ENCODE data around the gene NUCKS1. TPM values are rescaled to one million over a fixed set of nuclear protein-coding genes. Genes with fewer than 3 reads are reported as not detected.

Gene NUCKS1
- total RNA-seq, 1 donor from 2014 or later, result 245 TPM

DNA sequence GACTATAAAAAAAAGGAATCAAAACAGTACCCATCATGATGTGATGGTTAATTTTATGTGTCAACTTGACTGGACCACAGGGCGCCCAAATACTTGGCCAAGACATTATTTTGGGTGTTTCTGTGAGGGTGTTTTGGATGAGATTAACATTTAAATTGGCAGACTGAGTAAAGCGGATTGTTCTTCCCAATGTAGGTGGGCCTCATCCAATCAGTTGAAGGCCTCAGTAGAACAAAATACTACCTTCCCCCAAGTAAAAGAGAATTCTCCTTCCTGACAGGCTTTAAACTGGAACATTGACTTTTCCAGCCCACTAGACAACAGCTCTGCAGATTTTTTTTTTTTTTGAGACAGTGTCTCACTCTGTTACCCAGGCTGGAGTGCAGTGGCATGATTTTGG, 14.6 kb upstream of the NUCKS1 start:
- H3K9me3 Mint-ChIP-seq (ENCODE audit: low read depth), result no peaks in the 10 kb centered on the region

DNA sequence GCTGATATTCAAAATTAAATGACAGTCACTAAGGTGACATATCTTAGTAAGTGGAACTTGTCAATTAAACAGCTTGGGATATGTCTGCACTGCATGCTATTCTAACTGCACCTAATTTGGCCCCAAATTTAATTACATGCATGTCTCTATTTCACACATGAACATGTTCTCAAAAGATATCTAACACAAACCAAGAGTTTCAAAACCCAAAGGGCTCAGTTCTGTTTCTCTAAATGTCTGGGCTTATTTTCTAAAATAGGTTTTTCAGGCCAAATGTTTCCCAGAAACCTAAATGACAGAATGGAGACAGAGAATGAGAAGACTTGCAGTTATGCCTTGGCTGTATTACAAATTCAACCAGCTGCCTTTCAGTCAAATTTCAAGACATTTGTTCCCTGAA, 14.0 kb upstream of the NUCKS1 start:
- Mint-ChIP-seq H3K4me1 (ENCODE audit: low read depth) (no peaks in the 10 kb centered on the region), H3K4me3 (ENCODE audit: low read depth) (no peak overlapping the region), H3K9me3 (ENCODE audit: low read depth) (no peaks in the 10 kb centered on the region), H3K27ac (no peak overlapping the region), H3K36me3 (ENCODE audit: insufficient read depth) (no peaks in the 10 kb centered on the region), H3K27me3 (no peaks in the 10 kb centered on the region)
- TF ChIP-seq, protein P1, sequence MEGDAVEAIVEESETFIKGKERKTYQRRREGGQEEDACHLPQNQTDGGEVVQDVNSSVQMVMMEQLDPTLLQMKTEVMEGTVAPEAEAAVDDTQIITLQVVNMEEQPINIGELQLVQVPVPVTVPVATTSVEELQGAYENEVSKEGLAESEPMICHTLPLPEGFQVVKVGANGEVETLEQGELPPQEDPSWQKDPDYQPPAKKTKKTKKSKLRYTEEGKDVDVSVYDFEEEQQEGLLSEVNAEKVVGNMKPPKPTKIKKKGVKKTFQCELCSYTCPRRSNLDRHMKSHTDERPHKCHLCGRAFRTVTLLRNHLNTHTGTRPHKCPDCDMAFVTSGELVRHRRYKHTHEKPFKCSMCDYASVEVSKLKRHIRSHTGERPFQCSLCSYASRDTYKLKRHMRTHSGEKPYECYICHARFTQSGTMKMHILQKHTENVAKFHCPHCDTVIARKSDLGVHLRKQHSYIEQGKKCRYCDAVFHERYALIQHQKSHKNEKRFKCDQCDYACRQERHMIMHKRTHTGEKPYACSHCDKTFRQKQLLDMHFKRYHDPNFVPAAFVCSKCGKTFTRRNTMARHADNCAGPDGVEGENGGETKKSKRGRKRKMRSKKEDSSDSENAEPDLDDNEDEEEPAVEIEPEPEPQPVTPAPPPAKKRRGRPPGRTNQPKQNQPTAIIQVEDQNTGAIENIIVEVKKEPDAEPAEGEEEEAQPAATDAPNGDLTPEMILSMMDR (IDR thresholded peaks at IDR 0.05; ENCODE audit: unreplicated experiment), result no peak
- DNase-seq (ENCODE audit: low spot score, unreplicated experiment), result no peak

More for the DNA sequence above, 14.6 kb upstream of the NUCKS1 start:
- H3K27me3 Mint-ChIP-seq, result no peaks in the 10 kb centered on the region
- H3K36me3 Mint-ChIP-seq (ENCODE audit: insufficient read depth), result no peaks in the 10 kb centered on the region
- TF ChIP-seq, protein P1 (IDR thresholded peaks at IDR 0.05; ENCODE audit: unreplicated experiment), result no peak
- no peaks in the 10 kb centered on the region for H3K4me1 Mint-ChIP-seq (ENCODE audit: low read depth)
- no peak overlapping the region for H3K27ac Mint-ChIP-seq
- H3K4me3 Mint-ChIP-seq (ENCODE audit: low read depth), result no peak overlapping the region
- no peak for DNase-seq (ENCODE audit: low spot score, unreplicated experiment)

DNA sequence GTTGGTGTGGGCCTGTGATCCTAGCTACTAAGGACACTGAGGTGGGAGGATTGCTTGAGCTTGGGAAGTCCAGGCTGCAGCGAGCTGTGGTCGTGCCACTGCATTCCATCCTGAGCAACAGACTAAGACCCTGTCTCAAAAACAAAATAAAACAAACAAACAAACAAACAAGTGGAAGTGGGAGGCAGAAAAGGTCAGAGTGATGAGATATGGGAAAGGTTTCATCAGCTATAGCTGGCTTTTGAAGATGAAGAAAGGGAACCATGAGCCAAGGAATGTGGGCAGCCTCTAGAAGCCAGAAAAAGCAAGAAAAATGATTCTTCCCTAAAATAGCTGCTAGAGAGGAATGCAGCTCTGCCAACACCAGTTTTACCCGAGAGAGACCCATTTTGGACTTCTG, 10.6 kb upstream of the NUCKS1 start:
- Mint-ChIP-seq H3K9me3 (ENCODE audit: low read depth) (no peaks in the 10 kb centered on the region), H3K4me3 (ENCODE audit: low read depth) (no peak overlapping the region), H3K4me1 (ENCODE audit: low read depth) (no peaks in the 10 kb centered on the region), H3K27me3 (no peaks in the 10 kb centered on the region), H3K36me3 (ENCODE audit: insufficient read depth) (no peaks in the 10 kb centered on the region), H3K27ac (no peak overlapping the region)
- DNase-seq (ENCODE audit: low spot score, unreplicated experiment), result no peak
- TF ChIP-seq, protein P1 (IDR thresholded peaks at IDR 0.05; ENCODE audit: unreplicated experiment), result no peak

DNA sequence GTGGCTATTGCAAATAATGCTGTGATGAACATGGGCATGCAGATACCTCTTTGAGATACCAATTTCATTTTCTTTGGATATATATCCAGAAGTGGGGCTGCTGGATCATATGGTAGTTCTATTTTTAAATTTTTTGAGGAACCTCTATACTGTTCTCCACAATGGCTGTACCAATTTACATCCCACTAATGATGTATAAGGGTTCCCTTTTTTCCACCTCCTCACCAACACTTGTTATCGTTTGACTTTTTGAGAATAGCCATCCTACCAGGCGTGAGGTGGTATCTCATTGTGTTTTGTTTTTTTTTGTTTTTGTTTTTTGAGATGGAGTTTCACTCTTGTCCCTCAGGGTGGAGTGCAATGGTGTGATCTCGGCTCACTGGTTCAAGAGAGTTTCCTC, 6.6 kb upstream of the NUCKS1 start:
- TF ChIP-seq, protein P1 (IDR thresholded peaks at IDR 0.05; ENCODE audit: unreplicated experiment), result no peak
- no peak for DNase-seq (ENCODE audit: low spot score, unreplicated experiment)
- Mint-ChIP-seq H3K9me3 (ENCODE audit: low read depth) (no peaks in the 10 kb centered on the region), H3K27me3 (no peaks in the 10 kb centered on the region), H3K27ac (no peak overlapping the region), H3K36me3 (ENCODE audit: insufficient read depth) (no peaks in the 10 kb centered on the region), H3K4me3 (ENCODE audit: low read depth) (no peak overlapping the region), H3K4me1 (ENCODE audit: low read depth) (peaks cover 2% of the 10 kb centered on the region)

DNA sequence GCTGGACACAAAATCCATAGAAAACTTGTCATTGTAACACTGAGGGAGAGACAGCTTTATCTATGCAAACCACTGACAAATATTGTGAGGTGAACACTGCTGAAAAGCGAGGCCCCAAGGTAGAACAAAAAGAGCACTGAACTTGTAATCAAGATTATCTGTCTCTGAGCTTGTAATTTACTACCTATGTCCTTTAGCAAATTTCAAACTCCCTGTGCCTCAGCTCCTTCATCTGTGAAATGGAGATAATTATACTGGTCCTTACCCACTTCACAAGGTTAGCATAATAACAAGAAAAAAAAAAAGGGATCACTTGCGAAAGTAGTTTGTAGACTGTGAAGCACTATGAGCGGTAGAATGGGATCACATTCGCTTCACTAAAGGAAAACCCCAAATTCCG, 4.9 kb upstream of the NUCKS1 start:
- TF ChIP-seq, protein P1 (IDR thresholded peaks at IDR 0.05; ENCODE audit: unreplicated experiment), result no peak
- Mint-ChIP-seq H3K4me3 (ENCODE audit: low read depth) (no peak overlapping the region), H3K4me1 (ENCODE audit: low read depth) (peaks cover 2% of the 10 kb centered on the region), H3K9me3 (ENCODE audit: low read depth) (no peaks in the 10 kb centered on the region), H3K27ac (no peak overlapping the region), H3K36me3 (ENCODE audit: insufficient read depth) (no peaks in the 10 kb centered on the region), H3K27me3 (no peaks in the 10 kb centered on the region)
- no peak for DNase-seq (ENCODE audit: low spot score, unreplicated experiment)
